DND-41 (cell line): ENCODE results near the gene TMEM109.

Experiments used
- ATAC-seq: fragments of 200-7000 bp; cut with Tn5 transposase; 3 replicates; pipeline ENCODE4 v1.9.1; 2021; ENCODE audit warnings: low read depth; ENCODE audit not compliant: insufficient read depth
- DNase-seq: peaks from one replicate; pipeline ENCODE4 v3.0.0-alpha.2; 2020
- H2AFZ ChIP-seq: 2 replicates; pipeline ENCODE4 v1.6.0; 2012; ENCODE audit warnings: low read depth, low read length
- H3K27ac ChIP-seq: 2 replicates; pipeline ENCODE4 v1.5.1; 2012; ENCODE audit warnings: low read length, inconsistent platforms
- H3K27me3 ChIP-seq: fragments of 200-600 bp; sonication (generic); 2 replicates; pipeline ENCODE4 v1.6.0; 2012; ENCODE audit warnings: low read length, mild to moderate bottlenecking, inconsistent platforms; ENCODE audit not compliant: insufficient read depth, poor library complexity
- H3K36me3 ChIP-seq: 2 replicates; pipeline ENCODE4 v1.5.1; 2012; ENCODE audit warnings: low read length, inconsistent platforms; ENCODE audit not compliant: insufficient read depth
- H3K4me1 ChIP-seq: 2 replicates; pipeline ENCODE4 v1.5.1; 2012; ENCODE audit warnings: mild to moderate bottlenecking, low read length; ENCODE audit not compliant: insufficient read depth
- H3K4me2 ChIP-seq: 2 replicates; pipeline ENCODE4 v1.6.0; 2012; ENCODE audit warnings: mild to moderate bottlenecking, moderate library complexity, low read length, inconsistent platforms; ENCODE audit not compliant: insufficient read depth
- H3K4me3 ChIP-seq, 2 experiments: fragments of 200-600 bp in 1 of 2; shearing (Covaris generic) in 1 of 2; 2 replicates each; pipeline ENCODE4 v1.5.1; 2012 to 2016; ENCODE audit warnings: inconsistent platforms in 2 of 2, low read length in 2 of 2, mild to moderate bottlenecking in 2 of 2, low read depth in 1 of 2, moderate library complexity in 1 of 2
- H3K79me2 ChIP-seq: 2 replicates; pipeline ENCODE4 v1.6.0; 2012; ENCODE audit warnings: low read length, inconsistent platforms; ENCODE audit not compliant: insufficient read depth
- H3K9ac ChIP-seq: 2 replicates; pipeline ENCODE4 v1.6.0; 2012; ENCODE audit warnings: low read depth, mild to moderate bottlenecking, inconsistent platforms, low read length, moderate library complexity
- H3K9me3 ChIP-seq: 2 replicates; pipeline ENCODE4 v1.5.1; 2012; ENCODE audit warnings: low read length, moderate library complexity, mild to moderate bottlenecking, inconsistent platforms; ENCODE audit not compliant: insufficient read depth, severe bottlenecking
- H4K20me1 ChIP-seq: 2 replicates; pipeline ENCODE4 v1.6.0; 2012; ENCODE audit warnings: low read length; ENCODE audit not compliant: insufficient read depth
- CTCF ChIP-seq: IDR thresholded peaks from 2 replicates; pipeline ENCODE4 v1.5.1; 2012; ENCODE audit warnings: borderline replicate concordance, low read length, moderate library complexity, mild to moderate bottlenecking; ENCODE audit not compliant: poor library complexity, severe bottlenecking; ENCODE audit errors: extremely low read depth
- EZH2 ChIP-seq: IDR thresholded peaks from 3 replicates; pipeline ENCODE4 v1.6.1; 2012; ENCODE audit warnings: borderline replicate concordance, low read depth, mild to moderate bottlenecking, moderate library complexity, low read length, inconsistent platforms; ENCODE audit not compliant: severe bottlenecking

The TMEM109 gene

DNA sequence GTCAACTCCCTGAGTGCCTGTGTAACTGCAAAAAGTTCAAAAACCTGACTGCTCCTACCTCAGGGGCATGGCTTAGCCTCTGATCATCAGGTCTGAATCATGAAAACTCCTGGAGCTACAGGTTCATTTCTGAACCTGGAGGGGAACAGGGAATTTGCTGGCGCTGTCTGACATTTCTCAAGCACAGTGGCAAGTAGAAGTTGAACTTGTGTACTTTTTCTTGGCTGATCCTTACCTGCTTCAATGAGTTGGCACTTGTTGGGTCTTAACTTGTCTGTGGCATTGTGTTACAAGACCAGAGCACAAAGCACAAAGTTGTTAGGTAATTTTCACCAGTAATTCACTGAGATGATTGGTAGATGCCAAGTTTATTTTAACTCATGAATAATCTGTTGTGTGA lies 3.3 kb downstream of the TMEM109 start:
- no peaks in the 10 kb centered on the region for H3K27me3 ChIP-seq
- H3K9me3 ChIP-seq: no peaks in the 10 kb centered on the region
- peaks cover 71% of the 10 kb centered on the region for H4K20me1 ChIP-seq
- H3K27ac ChIP-seq: no peak overlapping the region
- no peak overlapping the region for H3K4me3 ChIP-seq
- peak overlapping the region; percentile 96; the same call in 1 of the 2 replicates for H3K4me2 ChIP-seq
- H3K79me2 ChIP-seq: peaks cover 59% of the 10 kb centered on the region
- no peak for DNase-seq
- H3K4me1 ChIP-seq: peaks cover 36% of the 10 kb centered on the region
- peaks cover 48% of the 10 kb centered on the region for H3K36me3 ChIP-seq
- no peak for TF ChIP-seq CTCF
- TF ChIP-seq EZH2: no peak
- no peak overlapping the region for H3K9ac ChIP-seq
- no peak overlapping the region for H2AFZ ChIP-seq
- no peak for ATAC-seq

GRCh38 chr11:60918251-60918938 lies 4.4 kb downstream of the TMEM109 start:
- Histone ChIP-seq H3K4me1 (peaks cover 29% of the 10 kb centered on the region), H3K36me3 (peaks cover 60% of the 10 kb centered on the region), H3K4me3 (no peak overlapping the region), H3K27ac (no peak overlapping the region), H2AFZ (no peak overlapping the region), H4K20me1 (peaks cover 80% of the 10 kb centered on the region), H3K9me3 (no peaks in the 10 kb centered on the region), H3K27me3 (no peaks in the 10 kb centered on the region), H3K9ac (no peak overlapping the region), H3K4me2 (no peak overlapping the region), H3K79me2 (peaks cover 59% of the 10 kb centered on the region)
- TF ChIP-seq CTCF (no peak), EZH2 (no peak)
- no peak for ATAC-seq
- DNase-seq: no peak

DNA sequence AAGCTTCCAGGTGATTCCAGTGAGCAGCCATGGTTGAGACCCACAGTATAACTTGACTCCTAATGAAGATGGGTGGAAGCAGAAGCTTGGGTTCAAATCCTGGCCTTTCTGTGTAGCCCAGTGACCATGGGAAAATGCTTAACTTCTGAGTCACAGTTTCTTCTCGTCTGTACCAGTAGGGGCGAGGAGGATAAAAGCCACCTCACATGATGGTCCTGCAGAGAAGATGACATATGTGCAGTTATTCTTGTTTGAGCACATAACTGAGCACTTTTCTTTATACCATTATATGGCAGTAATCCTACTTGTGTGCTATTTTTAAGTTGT lies 4.9 kb downstream of the TMEM109 start:
- H2AFZ ChIP-seq: no peak overlapping the region
- H3K4me3 ChIP-seq: no peak overlapping the region
- DNase-seq (no peak), ATAC-seq (no peak)
- H3K79me2 ChIP-seq: peaks cover 57% of the 10 kb centered on the region
- H3K4me1 ChIP-seq: peaks cover 27% of the 10 kb centered on the region
- TF ChIP-seq EZH2 (no peak), CTCF (no peak)
- H3K9me3 ChIP-seq: no peaks in the 10 kb centered on the region
- H3K4me2 ChIP-seq: no peak overlapping the region
- peaks cover 85% of the 10 kb centered on the region for H4K20me1 ChIP-seq
- H3K27me3 ChIP-seq: no peaks in the 10 kb centered on the region
- H3K27ac ChIP-seq: no peak overlapping the region
- peaks cover 64% of the 10 kb centered on the region for H3K36me3 ChIP-seq
- no peak overlapping the region for H3K9ac ChIP-seq

DNA sequence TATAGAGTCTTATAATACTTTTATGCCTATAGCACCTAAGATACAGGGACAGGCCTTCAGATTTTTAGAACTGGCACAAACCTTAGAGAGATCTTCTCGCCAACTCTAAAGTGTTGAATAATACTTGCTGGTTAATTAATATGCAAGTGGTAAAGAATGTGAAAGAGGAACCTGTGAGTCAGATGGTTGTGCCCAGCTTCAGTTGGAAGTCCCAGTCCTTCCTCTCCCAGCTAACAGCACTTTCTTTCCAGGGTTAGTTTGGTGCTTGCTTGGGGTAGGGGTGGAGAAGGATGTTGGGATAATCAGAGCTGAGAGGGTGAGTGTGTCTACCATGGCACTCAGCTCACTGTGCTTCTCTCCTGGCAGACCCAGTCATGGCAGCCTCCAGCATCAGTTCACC lies 5.4 kb downstream of the TMEM109 start:
- TF ChIP-seq CTCF (no peak), EZH2 (no peak)
- Histone ChIP-seq H3K27me3 (no peaks in the 10 kb centered on the region), H3K9me3 (no peaks in the 10 kb centered on the region), H3K4me2 (no peak overlapping the region), H3K9ac (no peak overlapping the region), H4K20me1 (peaks cover 85% of the 10 kb centered on the region), H3K4me1 (peaks cover 27% of the 10 kb centered on the region), H3K36me3 (peaks cover 64% of the 10 kb centered on the region), H3K27ac (no peak overlapping the region), H3K4me3 (no peak overlapping the region), H2AFZ (no peak overlapping the region), H3K79me2 (peaks cover 52% of the 10 kb centered on the region)
- ATAC-seq: no peak
- DNase-seq: no peak
